OCI-LY3 (cell line): ENCODE results near the gene TSN.
"Not testable (repeated sequence)": the region's sequence is repeated elsewhere in the genome, so short reads cannot be mapped to it uniquely, and the experiment has no call there.

ENCODE experiments used
- H2AFZ ChIP-seq: fragments of 200-600, 300-600 bp; shearing (Covaris generic); 2 replicates; pipeline ENCODE4 v1.6.0; 2014; ENCODE audit warnings: antibody characterized with exemption, low read depth, low read length
- H3K27ac ChIP-seq: fragments of 200-600, 300-600 bp; sonication (generic); 2 replicates; pipeline ENCODE4 v1.5.1; 2014; ENCODE audit warnings: mild to moderate bottlenecking, low read length, moderate library complexity, mixed read lengths
- H3K27me3 ChIP-seq: fragments of 200-600, 300-600 bp; sonication (generic); 2 replicates; pipeline ENCODE4 v1.6.1; 2014; ENCODE audit warnings: low read depth, low read length, mixed read lengths
- H3K36me3 ChIP-seq: fragments of 200-600, 300-600 bp; sonication (generic); replicated peaks from 2 replicates; pipeline ENCODE3; 2014; ENCODE audit warnings: low read depth, low read length, mixed read lengths
- H3K4me1 ChIP-seq: fragments of 300-600, 200-600 bp; sonication (generic); 2 replicates; pipeline ENCODE4 v1.6.1; 2014; ENCODE audit warnings: low read length, mixed read lengths
- H3K4me2 ChIP-seq: fragments of 200-600, 300-600 bp; sonication (generic); 2 replicates; pipeline ENCODE4 v1.6.1; 2014; ENCODE audit warnings: low read length, mixed read lengths
- H3K4me3 ChIP-seq: fragments of 300-600, 200-600 bp; sonication (generic); 2 replicates; pipeline ENCODE4 v1.5.1; 2014; ENCODE audit warnings: antibody characterized with exemption, mild to moderate bottlenecking, low read length, moderate library complexity
- H3K79me2 ChIP-seq: fragments of 300-600, 200-600 bp; shearing (Covaris generic); 2 replicates; pipeline ENCODE4 v1.6.1; 2014; ENCODE audit warnings: mild to moderate bottlenecking, low read length, mixed read lengths
- H3K9ac ChIP-seq: fragments of 300-600, 200-600 bp; shearing (Covaris generic); 2 replicates; pipeline ENCODE4 v1.6.0; 2014; ENCODE audit warnings: mild to moderate bottlenecking, low read length, moderate library complexity
- H3K9me3 ChIP-seq: fragments of 200-600, 300-600 bp; shearing (Covaris generic); 2 replicates; pipeline ENCODE4 v1.6.1; 2014; ENCODE audit warnings: low read length, mixed read lengths; ENCODE audit not compliant: insufficient read depth
- H4K20me1 ChIP-seq: fragments of 200-600, 300-600 bp; sonication (generic); 2 replicates; pipeline ENCODE4 v1.6.1; 2016; ENCODE audit warnings: low read length, mixed read lengths; ENCODE audit not compliant: insufficient read depth
- EZH2phosphoT487 ChIP-seq: fragments of 200-600 bp; shearing (Covaris generic); IDR thresholded peaks from 2 replicates; pipeline ENCODE4 v1.6.1; 2018; ENCODE audit warnings: antibody characterized with exemption, mixed run types, low read depth
- TF ChIP-seq, protein P1 (sequence below): fragments of 200-600, 300-600 bp; sonication (generic); IDR thresholded peaks from 2 replicates; pipeline ENCODE4 v1.5.1; 2014; ENCODE audit warnings: antibody characterized with exemption, low read length, low read depth

Gene TSN

GRCh38 chr2:121709776-121710469, 45.5 kb upstream of the TSN start:
- Histone ChIP-seq H4K20me1 (no peaks in the 10 kb centered on the region), H2AFZ (no peak overlapping the region), H3K27ac (no peak overlapping the region), H3K79me2 (no peaks in the 10 kb centered on the region), H3K9me3 (no peaks in the 10 kb centered on the region), H3K9ac (no peak overlapping the region), H3K4me3 (no peak overlapping the region), H3K4me1 (peaks cover 5% of the 10 kb centered on the region), H3K36me3 (no peaks in the 10 kb centered on the region), H3K4me2 (no peak overlapping the region), H3K27me3 (peaks cover 10% of the 10 kb centered on the region)
- TF ChIP-seq, protein P1, sequence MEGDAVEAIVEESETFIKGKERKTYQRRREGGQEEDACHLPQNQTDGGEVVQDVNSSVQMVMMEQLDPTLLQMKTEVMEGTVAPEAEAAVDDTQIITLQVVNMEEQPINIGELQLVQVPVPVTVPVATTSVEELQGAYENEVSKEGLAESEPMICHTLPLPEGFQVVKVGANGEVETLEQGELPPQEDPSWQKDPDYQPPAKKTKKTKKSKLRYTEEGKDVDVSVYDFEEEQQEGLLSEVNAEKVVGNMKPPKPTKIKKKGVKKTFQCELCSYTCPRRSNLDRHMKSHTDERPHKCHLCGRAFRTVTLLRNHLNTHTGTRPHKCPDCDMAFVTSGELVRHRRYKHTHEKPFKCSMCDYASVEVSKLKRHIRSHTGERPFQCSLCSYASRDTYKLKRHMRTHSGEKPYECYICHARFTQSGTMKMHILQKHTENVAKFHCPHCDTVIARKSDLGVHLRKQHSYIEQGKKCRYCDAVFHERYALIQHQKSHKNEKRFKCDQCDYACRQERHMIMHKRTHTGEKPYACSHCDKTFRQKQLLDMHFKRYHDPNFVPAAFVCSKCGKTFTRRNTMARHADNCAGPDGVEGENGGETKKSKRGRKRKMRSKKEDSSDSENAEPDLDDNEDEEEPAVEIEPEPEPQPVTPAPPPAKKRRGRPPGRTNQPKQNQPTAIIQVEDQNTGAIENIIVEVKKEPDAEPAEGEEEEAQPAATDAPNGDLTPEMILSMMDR: no peak
- TF ChIP-seq EZH2phosphoT487: no peak

DNA sequence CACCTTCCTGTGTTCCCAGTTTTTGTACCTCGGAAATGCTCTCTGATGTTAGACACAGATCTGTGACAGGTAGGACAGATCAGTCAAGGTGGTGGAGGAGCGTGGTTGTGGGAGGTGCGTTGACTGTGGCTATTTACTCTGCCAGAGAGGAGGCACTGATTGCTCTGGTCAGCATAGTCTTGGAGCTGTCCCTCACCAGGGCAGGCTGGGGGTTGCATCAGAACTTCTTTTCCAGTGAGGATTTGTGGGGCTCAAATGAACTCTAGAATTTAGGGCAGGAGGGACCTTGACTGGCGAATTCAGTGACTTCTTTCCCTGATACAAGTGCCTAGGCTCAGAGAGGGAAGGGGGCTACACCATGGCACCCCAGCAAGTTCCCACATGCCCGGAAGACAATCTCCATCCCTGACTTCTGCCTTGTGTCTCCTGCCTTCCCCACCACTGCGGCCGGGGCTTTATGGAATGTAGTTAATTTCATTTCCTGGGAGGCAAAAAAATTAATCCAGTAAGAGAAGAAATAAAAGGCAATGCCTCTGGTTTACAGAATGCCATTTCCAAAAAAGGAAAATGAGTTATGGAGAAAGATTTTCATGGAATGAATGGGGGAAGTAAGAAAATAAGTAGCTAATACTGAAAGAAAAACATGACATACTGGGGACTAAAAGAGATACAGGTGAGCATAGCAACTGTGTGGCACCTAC, 44.8 kb upstream of the TSN start:
- no peak overlapping the region for H3K9ac ChIP-seq
- no peaks in the 10 kb centered on the region for H4K20me1 ChIP-seq
- H3K4me3 ChIP-seq: no peak overlapping the region
- H3K27ac ChIP-seq: no peak overlapping the region
- H3K4me2 ChIP-seq: no peak overlapping the region
- peaks cover 5% of the 10 kb centered on the region for H3K4me1 ChIP-seq
- no peak overlapping the region for H2AFZ ChIP-seq
- peaks cover 10% of the 10 kb centered on the region for H3K27me3 ChIP-seq
- TF ChIP-seq, protein P1: no peak
- no peak for TF ChIP-seq EZH2phosphoT487
- H3K79me2 ChIP-seq: no peaks in the 10 kb centered on the region
- no peaks in the 10 kb centered on the region for H3K36me3 ChIP-seq
- H3K9me3 ChIP-seq: no peaks in the 10 kb centered on the region

- H3K36me3 ChIP-seq, H3K27ac ChIP-seq, H3K4me3 ChIP-seq, H3K79me2 ChIP-seq, H3K9me3 ChIP-seq, H2AFZ ChIP-seq, H3K9ac ChIP-seq, H4K20me1 ChIP-seq, H3K27me3 ChIP-seq, H3K4me2 ChIP-seq, H3K4me1 ChIP-seq: not testable (repeated sequence)
Measured at GRCh38 chr2:121711481-121711880, 44.0 kb upstream of the TSN start.

DNA sequence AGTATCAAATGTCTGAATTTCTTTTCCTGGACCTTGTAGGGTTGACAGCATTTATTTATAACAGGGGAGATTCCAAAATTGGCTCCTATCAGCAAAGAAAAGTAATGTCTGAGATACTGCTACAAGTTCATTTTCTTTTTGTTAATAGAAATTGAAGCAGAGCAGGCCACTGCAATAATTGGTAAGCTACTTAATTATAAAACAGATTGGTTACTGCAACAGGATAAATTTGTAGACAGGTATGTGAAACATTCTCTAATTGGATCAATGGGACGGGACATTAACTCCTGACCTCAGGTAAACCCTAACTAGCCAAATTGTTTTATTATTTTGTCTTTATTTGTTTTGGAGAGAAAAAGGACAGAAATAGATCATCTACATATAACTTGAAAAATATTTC, 39.3 kb upstream of the TSN start:
- TF ChIP-seq EZH2phosphoT487: no peak
- TF ChIP-seq, protein P1: no peak
- no peaks in the 10 kb centered on the region for H4K20me1 ChIP-seq
- H3K79me2 ChIP-seq: no peaks in the 10 kb centered on the region
- no peak overlapping the region for H3K4me3 ChIP-seq
- H3K4me1 ChIP-seq: peaks cover 12% of the 10 kb centered on the region
- H3K36me3 ChIP-seq: no peaks in the 10 kb centered on the region
- H3K27me3 ChIP-seq: no peaks in the 10 kb centered on the region
- H3K9ac ChIP-seq: no peak overlapping the region
- no peak overlapping the region for H3K27ac ChIP-seq
- H2AFZ ChIP-seq: no peak overlapping the region
- H3K9me3 ChIP-seq: no peaks in the 10 kb centered on the region
- H3K4me2 ChIP-seq: peak overlapping the region; percentile 27; the same call in 1 of the 2 replicates
